GM12891 (cell line): ENCODE results near the gene SOX12.
"Not testable (repeated sequence)": the region's sequence is repeated elsewhere in the genome, so short reads cannot be mapped to it uniquely, and the experiment has no call there.

Source experiments
- DNase-seq: peaks from one replicate; pipeline ENCODE4 v3.0.0; 2011; ENCODE audit warnings: low spot score; ENCODE audit not compliant: insufficient read length
- FAIRE-seq: peaks from 2 replicates; lab custom pipeline; 2011; peaks lifted over from hg19 to GRCh38; lab: Jason Lieb, UNC
- PAX5 ChIP-seq: IDR thresholded peaks from 2 replicates; pipeline ENCODE4 v1.6.1; 2011; ENCODE audit warnings: low read length, moderate library complexity, mild to moderate bottlenecking; ENCODE audit not compliant: insufficient read depth, severe bottlenecking
- POLR2A ChIP-seq: IDR thresholded peaks from 2 replicates; pipeline ENCODE4 v1.6.1; 2011; ENCODE audit warnings: low read depth, low read length, control low read depth
- POLR2AphosphoS5 ChIP-seq: IDR thresholded peaks from 2 replicates; pipeline ENCODE4 v1.6.1; 2011; ENCODE audit warnings: low read depth, low read length, control low read depth
- POU2F2 ChIP-seq: IDR thresholded peaks from 2 replicates; pipeline ENCODE4 v1.6.1; 2011; ENCODE audit warnings: low read depth, mild to moderate bottlenecking, control low read depth, low read length, moderate library complexity
- SPI1 ChIP-seq: IDR thresholded peaks from 2 replicates; pipeline ENCODE4 v1.6.1; 2011; ENCODE audit warnings: low read depth, low read length, control low read depth
- TAF1 ChIP-seq: IDR thresholded peaks from 2 replicates; pipeline ENCODE4 v1.6.1; 2011; ENCODE audit warnings: low read depth, low read length, control low read depth

The SOX12 gene

DNA sequence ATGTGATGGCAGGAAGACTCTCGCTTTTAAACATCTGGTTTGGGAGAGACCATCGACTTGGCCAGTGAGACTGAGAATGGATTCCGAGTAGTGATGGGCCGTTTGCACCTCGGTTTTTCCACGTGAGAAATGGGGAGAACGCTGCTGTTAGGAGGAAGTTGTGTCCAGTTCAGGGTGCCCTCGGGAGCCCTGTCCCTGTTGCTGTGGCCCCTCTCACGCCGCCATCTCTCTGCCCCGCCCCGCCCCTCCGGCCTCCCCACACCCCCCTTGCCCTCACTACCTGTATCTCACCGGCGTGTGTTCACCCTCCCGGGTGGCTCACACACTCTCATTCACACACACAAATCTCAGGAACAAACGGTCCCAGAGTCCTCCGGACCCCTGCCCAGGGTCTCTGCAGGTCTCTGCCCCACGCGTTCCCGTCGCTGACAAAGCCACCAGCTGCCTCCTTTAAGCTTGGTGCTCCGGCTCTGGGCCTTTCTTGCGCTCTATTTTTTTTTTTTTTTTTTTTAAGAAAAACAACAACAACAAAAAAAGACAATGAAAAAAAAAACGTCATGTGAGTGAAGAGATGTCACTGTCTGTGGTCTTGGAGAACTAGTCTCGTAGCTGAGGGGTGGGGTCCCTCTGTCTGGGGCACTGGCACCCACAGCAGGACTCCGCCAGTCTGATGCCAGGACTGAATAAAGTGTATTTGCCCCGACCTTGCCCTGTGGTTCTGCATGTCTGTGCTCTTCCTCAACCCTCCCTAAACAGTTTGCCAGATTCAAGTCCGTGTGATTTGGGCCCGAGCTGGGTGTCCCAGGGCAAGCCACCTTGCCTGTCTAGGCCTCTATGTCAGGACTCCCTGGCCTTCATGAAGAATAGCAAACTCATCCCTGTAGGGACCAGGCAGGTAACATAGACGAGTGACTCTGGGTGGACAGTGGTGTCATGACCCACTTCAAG lies 2.9 kb downstream of the SOX12 start:
- TF ChIP-seq POU2F2, result no peak
- TF ChIP-seq TAF1, result no peak
- TF ChIP-seq POLR2AphosphoS5, result no peak
- TF ChIP-seq PAX5, result no peak
- no peak for TF ChIP-seq SPI1
- no peak for TF ChIP-seq POLR2A
- DNase-seq, result no peak
- no peak for FAIRE-seq

DNA sequence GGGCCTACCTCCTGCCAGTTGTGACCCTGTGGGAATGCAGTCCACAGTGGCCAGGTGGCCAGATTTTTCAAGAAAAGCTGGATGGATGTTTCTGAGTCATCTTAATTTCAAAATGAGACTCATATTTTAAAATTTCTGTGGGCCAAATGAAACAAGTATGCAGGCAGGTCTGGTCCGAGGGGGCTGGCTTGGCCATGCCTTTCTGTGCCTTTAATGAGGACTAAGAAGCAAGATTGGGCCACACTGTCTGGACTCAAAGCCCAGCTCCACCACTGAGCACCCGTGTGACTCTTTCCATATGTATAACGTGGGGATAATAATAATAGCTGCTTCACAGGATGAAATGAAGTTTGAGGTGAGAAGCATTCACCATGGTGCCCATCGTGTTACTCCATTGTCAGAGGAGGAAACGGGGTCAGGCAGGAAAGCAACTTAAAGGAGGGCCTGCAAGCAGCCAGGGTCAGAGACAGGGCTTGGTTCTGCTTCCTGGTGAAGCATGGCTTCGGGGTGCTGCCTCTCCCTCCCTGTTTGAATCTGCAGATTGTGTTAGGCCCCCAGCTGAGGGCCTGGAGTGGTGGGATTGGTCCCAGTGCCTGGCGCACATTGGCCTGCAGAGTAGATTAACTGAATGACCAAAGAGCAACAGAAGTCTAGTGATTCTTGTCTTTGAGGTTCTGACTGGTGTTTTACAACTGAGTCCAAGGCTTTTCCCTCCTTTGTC lies 3.8 kb downstream of the SOX12 start:
- FAIRE-seq (no peak), DNase-seq (no peak)
- TF ChIP-seq TAF1 (no peak), POLR2A (no peak), POLR2AphosphoS5 (no peak), SPI1 (no peak), POU2F2 (no peak), PAX5 (no peak)

DNA sequence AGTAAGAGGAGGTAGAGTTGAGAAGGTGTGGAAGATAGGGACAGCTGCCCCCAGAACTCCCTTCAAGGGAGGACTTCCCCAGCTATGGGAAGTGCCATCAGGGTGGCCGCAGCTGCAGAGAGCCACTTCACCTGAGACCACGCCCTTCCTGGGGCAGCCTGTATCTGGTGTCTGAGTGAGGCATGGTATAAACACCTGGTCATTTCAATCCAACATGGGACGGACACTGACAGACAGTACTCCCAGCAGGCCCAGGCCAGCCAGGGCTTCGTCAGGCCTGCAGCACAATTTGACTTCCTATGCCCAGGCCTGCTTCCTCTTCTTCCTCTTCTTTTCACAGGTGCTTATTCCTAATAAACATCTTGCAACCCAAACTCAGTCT lies 4.5 kb downstream of the SOX12 start:
- no peak for FAIRE-seq
- TF ChIP-seq POU2F2 (no peak), SPI1 (no peak), PAX5 (no peak), POLR2A (no peak), POLR2AphosphoS5 (no peak), TAF1 (no peak)
- DNase-seq, result no peak

DNA sequence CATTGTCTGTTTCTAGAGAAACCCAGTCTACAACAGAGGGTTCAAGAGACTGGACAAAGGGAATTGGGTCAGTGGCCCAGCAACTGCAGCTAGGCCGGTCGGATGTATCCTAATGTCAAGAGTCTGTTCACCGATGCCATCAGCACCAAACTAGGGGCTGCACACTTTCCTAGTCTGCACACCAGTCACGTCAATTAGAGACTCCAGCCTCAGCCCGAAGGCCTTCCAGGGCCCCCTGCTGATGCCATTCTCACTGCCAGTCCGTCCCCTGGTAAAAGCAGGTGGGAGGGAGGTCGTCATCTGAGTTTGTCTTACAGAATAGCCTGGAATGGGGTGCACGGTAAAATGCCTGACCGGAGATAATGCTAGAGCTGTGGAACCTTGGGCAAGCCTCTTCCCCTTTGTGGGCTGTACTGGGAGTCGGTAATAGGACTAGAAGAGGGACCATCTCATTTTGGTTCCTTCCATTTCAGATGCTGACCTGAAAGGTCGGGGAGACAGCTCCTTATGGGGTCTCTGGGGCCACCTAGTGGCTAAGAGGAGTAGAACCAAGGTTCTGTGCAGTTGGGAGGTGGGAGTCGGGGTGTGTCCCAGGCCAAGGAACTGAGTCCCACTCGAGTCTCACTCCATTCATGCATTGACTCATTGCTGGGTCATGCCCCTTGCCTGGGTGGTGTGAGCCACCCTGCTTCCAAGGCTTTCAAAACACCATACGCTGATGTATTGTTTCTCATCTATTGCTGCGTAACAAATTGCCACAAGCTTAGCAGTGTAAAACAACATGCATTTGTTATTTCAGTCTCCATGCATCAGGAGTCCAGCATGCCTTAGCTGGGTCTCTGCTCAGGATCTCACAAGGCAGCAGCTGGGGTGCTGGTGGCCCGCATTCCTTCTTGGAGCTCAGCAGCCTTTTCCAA lies 5.1 kb downstream of the SOX12 start:
- FAIRE-seq, result peak; percentile 88
- no peak for TF ChIP-seq SPI1
- no peak for TF ChIP-seq POLR2AphosphoS5
- TF ChIP-seq PAX5, result no peak
- TF ChIP-seq TAF1, result no peak
- no peak for TF ChIP-seq POU2F2
- no peak for TF ChIP-seq POLR2A

DNA sequence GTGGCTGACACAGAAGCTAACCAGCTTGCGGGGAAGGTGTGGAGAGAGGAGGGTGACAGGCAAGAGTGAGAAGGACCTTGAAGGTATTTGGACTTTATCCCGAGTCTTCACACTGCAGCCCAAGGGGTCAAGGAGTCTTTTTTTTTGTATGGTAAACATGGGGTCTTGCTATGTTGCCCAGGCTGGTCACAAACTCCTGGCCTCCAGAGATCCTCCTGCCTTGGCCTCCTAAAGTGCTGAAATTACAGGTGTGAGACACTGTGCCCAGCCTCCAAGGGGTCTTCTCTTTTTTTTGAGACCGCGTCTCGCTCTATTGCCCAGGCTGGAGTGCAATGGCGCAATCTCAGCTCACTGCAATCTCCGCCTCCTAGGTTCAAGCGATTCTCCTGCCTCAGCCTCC lies 9.2 kb downstream of the SOX12 start:
- DNase-seq (no peak), FAIRE-seq (no peak)
- TF ChIP-seq TAF1 (no peak), POLR2A (no peak), PAX5 (no peak), SPI1 (no peak), POU2F2 (no peak), POLR2AphosphoS5 (no peak)

More for the DNA sequence above, 5.1 kb downstream of the SOX12 start:
- DNase-seq, result peak; percentile 50

DNA sequence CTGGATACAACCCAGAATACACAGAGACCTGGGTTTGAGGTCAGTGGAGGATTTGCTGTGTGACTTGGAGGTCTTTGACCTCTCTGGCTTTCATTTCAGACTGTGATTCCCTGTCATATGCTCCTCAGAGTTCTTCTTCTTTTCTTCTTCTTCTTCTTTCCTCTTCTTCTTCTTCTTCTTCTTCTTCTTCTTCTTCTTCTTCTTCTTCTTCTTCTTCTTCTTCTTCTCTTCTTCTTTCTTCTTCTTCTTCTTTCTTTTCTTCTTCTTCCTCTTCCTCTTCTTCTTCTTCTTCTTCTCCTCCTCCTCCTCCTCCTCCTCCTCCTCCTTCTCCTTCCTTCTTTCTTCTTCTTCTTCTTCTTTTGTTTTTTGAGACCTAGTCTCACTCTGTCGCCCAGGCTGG lies 10.7 kb downstream of the SOX12 start:
- FAIRE-seq, DNase-seq: not testable (repeated sequence)

DNA sequence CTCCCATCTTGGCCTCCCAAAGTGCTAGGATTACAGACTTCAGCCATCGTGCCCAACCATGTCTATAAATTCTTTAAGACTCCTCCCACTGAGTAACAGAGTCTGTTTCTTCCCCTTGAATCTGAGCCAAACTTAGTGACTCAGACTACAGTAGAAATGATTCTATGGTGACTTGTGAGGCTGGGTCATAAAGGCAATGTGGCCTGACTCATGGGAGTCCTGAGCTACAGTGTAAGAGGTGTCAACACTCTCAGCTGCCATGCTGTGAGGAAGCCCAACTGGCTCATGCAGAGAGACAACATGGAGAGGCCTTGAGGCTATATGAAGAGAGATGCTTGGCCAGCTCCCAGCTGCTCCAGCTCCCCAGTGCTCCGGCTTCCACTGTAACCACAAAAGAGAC lies 16.3 kb downstream of the SOX12 start:
- no peak for TF ChIP-seq PAX5
- TF ChIP-seq SPI1, result no peak
- no peak for TF ChIP-seq POU2F2
- no peak for TF ChIP-seq POLR2A
- TF ChIP-seq TAF1, result no peak
- no peak for TF ChIP-seq POLR2AphosphoS5
- no peak for FAIRE-seq
- no peak for DNase-seq

DNA sequence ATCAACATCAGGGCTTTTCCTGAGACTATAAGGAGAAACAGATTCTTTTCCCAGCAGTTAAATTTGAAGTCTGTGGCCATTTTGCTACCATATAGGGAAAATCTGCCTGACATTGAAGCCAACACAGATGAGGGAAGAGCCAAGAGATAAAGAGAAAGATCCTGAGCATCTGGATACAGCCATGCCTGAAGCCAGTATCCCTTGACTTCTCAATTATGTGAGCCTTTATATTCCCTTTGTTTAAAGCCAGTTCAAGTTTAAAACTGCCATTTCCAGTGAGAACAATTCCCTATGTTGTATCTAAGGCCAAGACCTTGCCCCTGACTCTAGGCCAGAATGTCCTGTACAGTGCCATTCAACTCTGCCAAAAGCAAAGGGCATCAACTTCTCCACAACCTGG lies 17.8 kb downstream of the SOX12 start:
- no peak for TF ChIP-seq POU2F2
- no peak for FAIRE-seq

DNA sequence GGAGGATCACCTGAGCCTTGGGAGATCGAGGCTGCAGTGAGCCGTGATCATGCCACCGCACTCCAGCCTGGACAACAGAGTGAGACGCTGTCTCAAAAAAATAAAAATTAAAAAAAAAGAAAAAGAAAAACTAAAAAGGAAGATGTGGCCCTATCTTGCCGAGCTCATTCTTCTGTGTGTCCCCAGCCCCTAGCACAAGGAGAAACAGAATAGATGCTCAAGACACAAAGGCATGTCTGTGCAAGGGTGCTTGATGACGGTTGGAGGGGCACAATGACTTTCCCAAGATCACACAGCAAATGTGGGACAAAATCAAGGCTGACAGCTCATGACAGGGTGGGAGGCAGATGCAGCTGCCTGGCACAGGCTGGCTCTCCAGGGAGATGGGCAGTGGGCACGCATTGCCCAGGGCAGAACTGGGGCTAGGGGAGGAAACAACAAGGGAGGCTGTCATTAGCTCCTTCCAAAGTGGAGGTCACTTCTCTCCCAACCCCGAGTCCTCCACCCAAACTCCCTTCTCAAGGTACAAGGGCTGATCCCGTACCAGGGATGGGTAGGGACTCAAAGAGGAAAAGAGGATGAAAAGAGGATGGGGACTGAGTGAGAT lies 20.8 kb downstream of the SOX12 start:
- TF ChIP-seq PAX5 (no peak), SPI1 (no peak), TAF1 (no peak), POLR2A (no peak), POU2F2 (no peak), POLR2AphosphoS5 (no peak)
- FAIRE-seq (peak; percentile 31), DNase-seq (no peak)

More for the DNA sequence above, 17.8 kb downstream of the SOX12 start:
- DNase-seq, result no peak
